ELF-1 (cell line): ENCODE data around the gene HSPB6.
"Not testable (repeated sequence)": the region's sequence is repeated elsewhere in the genome, so short reads cannot be mapped to it uniquely, and the experiment has no call there.

Experiments used
- DNase-seq: peaks from one replicate; pipeline ENCODE4 v3.0.0-alpha.2; 2016; ENCODE audit warnings: low read depth, low spot score

Gene HSPB6

GRCh38 chr19:35756377-35757230, at the start of gene HSPB6:
HSPB6 (minus strand) TSS chr19:35757029; CDS start chr19:35757008, 21 bp downstream.
- DNase-seq = peak; percentile 56

- no peak for DNase-seq
Observed at GRCh38 chr19:35806597-35806996, 49.8 kb upstream of the HSPB6 start.

GRCh38 chr19:35805526-35806102, 48.8 kb upstream of the HSPB6 start:
- no peak for DNase-seq

- no peak for DNase-seq
Observed at GRCh38 chr19:35801828-35802227, 45.0 kb upstream of the HSPB6 start.

- DNase-seq = no peak
Observed at GRCh38 chr19:35797663-35798062, 40.8 kb upstream of the HSPB6 start.

- no peak for DNase-seq
Observed at GRCh38 chr19:35796645-35797542, 40.1 kb upstream of the HSPB6 start.

- not testable (repeated sequence) for DNase-seq
Observed at GRCh38 chr19:35795564-35795963, 38.7 kb upstream of the HSPB6 start.

GRCh38 chr19:35793381-35794165, 36.7 kb upstream of the HSPB6 start:
- no peak for DNase-seq

- no peak for DNase-seq
Observed at GRCh38 chr19:35792888-35793287, 36.1 kb upstream of the HSPB6 start.

GRCh38 chr19:35792312-35792711, 35.5 kb upstream of the HSPB6 start:
- no peak for DNase-seq

- no peak for DNase-seq
Observed at GRCh38 chr19:35791814-35792279, 35.0 kb upstream of the HSPB6 start.

- no peak for DNase-seq
Observed at GRCh38 chr19:35790981-35791813, 34.4 kb upstream of the HSPB6 start.

GRCh38 chr19:35789978-35790944, 33.4 kb upstream of the HSPB6 start:
- no peak for DNase-seq

GRCh38 chr19:35789195-35789977, 32.6 kb upstream of the HSPB6 start:
- no peak for DNase-seq

- no peak for DNase-seq
Observed at GRCh38 chr19:35788205-35788960, 31.6 kb upstream of the HSPB6 start.

- DNase-seq = no peak
Observed at GRCh38 chr19:35787227-35787799, 30.5 kb upstream of the HSPB6 start.
